Cardiac muscle cell (in vitro differentiated cells and primary cell): ENCODE measurements around the gene KLF7. TPM values are rescaled to one million over a fixed set of nuclear protein-coding genes. Genes with fewer than 3 reads are reported as not detected.

Experiments
- DNase-seq, 2 donors: peaks; one replicate each; pipeline versions ENCODE4 v3.0.0 to v3.0.0-alpha.2; 2010 to 2017; ENCODE audit warnings: low read depth in 1 of 2, low spot score in 1 of 2
- H3K27ac ChIP-seq: fragments of 200-600 bp; sonication (generic); 2 replicates; pipeline ENCODE4 v1.5.1; 2016
- H3K27me3 ChIP-seq: fragments of 200-600 bp; sonication (generic); 2 replicates; pipeline ENCODE4 v1.6.0; 2016; ENCODE audit warnings: control low read depth
- H3K36me3 ChIP-seq: fragments of 200-600 bp; sonication (generic); 2 replicates; pipeline ENCODE4 v1.5.1; 2016; ENCODE audit warnings: control low read depth
- H3K4me1 ChIP-seq: fragments of 200-600 bp; sonication (generic); 2 replicates; pipeline ENCODE4 v1.8.1; 2017; ENCODE audit warnings: low read depth, mild to moderate bottlenecking, mixed run types
- H3K4me3 ChIP-seq: fragments of 200-600 bp; sonication (generic); 2 replicates; pipeline ENCODE4 v1.5.1; 2016; ENCODE audit warnings: mild to moderate bottlenecking
- H3K9me3 ChIP-seq: fragments of 200-600 bp; sonication (generic); 2 replicates; pipeline ENCODE4 v1.5.1; 2017; ENCODE audit warnings: low read depth, mild to moderate bottlenecking, control low read depth
- CTCF ChIP-seq: IDR thresholded peaks from 2 replicates; pipeline ENCODE4 v1.5.1; 2012; ENCODE audit warnings: low read depth, mild to moderate bottlenecking, low read length
- polyA plus RNA-seq: library from polyadenylated mRNA; unstranded; fragments of >200 nt; fragmentation: Nextera tagmentation; extraction: Ambion mirVana; gene quantifications from 2 replicates; pipeline ENCODE4 v1.2.1, GENCODE V29; 2016
- total RNA-seq: library from RNA; depleted of rRNA; stranded (reverse); fragments of >200 nt; gene quantifications from 2 replicates; pipeline ENCODE4 v1.2.3, GENCODE V29; 2016

Gene KLF7
- total and polyA plus RNA-seq, 2 experiments from 2014 or later: 8.3 to 9.3 TPM

GRCh38 chr2:207203056-207203455 lies 37.3 kb upstream of the KLF7 start:
- no peak for TF ChIP-seq CTCF
- Histone ChIP-seq H3K27ac (no peak overlapping the region), H3K4me3 (no peak overlapping the region), H3K27me3 (no peaks in the 10 kb centered on the region), H3K4me1 (no peaks in the 10 kb centered on the region), H3K36me3 (no peaks in the 10 kb centered on the region), H3K9me3 (no peaks in the 10 kb centered on the region)
- no peak for DNase-seq

- no peaks in the 10 kb centered on the region for H3K36me3 ChIP-seq
- TF ChIP-seq CTCF: no peak
- H3K27ac ChIP-seq: no peak overlapping the region
- no peaks in the 10 kb centered on the region for H3K27me3 ChIP-seq
- H3K4me1 ChIP-seq: no peaks in the 10 kb centered on the region
- no peaks in the 10 kb centered on the region for H3K9me3 ChIP-seq
- H3K4me3 ChIP-seq: no peak overlapping the region
- peak; percentile 65 to 80 for DNase-seq
Measured at GRCh38 chr2:207202645-207203044, 36.9 kb upstream of the KLF7 start.

- Histone ChIP-seq H3K9me3 (no peaks in the 10 kb centered on the region), H3K27ac (no peak overlapping the region), H3K36me3 (no peaks in the 10 kb centered on the region), H3K4me1 (no peaks in the 10 kb centered on the region), H3K27me3 (no peaks in the 10 kb centered on the region), H3K4me3 (no peak overlapping the region)
- DNase-seq: no peak
- no peak for TF ChIP-seq CTCF
Measured at GRCh38 chr2:207201416-207201815, 35.7 kb upstream of the KLF7 start.

- no peaks in the 10 kb centered on the region for H3K4me1 ChIP-seq
- no peaks in the 10 kb centered on the region for H3K27me3 ChIP-seq
- H3K9me3 ChIP-seq: no peaks in the 10 kb centered on the region
- H3K4me3 ChIP-seq: no peak overlapping the region
- TF ChIP-seq CTCF: no peak
- no peak for DNase-seq
- H3K27ac ChIP-seq: no peak overlapping the region
- no peaks in the 10 kb centered on the region for H3K36me3 ChIP-seq
Measured at GRCh38 chr2:207200136-207200535, 34.4 kb upstream of the KLF7 start.

GRCh38 chr2:207194028-207194427 lies 28.3 kb upstream of the KLF7 start:
- Histone ChIP-seq H3K27me3 (no peaks in the 10 kb centered on the region), H3K36me3 (no peaks in the 10 kb centered on the region), H3K4me1 (no peaks in the 10 kb centered on the region), H3K9me3 (no peaks in the 10 kb centered on the region), H3K4me3 (no peak overlapping the region), H3K27ac (no peak overlapping the region)
- no peak for TF ChIP-seq CTCF
- DNase-seq: no peak
